GM12874 (cell line): ENCODE data around the gene SNX33.

Experiments used
- TF ChIP-seq, protein P1 (sequence below): IDR thresholded peaks from 2 replicates; pipeline ENCODE4 v1.5.1; 2011; ENCODE audit warnings: low read depth, mild to moderate bottlenecking, control low read depth, low read length, moderate library complexity; ENCODE audit not compliant: insufficient read depth

Gene SNX33, protein sequence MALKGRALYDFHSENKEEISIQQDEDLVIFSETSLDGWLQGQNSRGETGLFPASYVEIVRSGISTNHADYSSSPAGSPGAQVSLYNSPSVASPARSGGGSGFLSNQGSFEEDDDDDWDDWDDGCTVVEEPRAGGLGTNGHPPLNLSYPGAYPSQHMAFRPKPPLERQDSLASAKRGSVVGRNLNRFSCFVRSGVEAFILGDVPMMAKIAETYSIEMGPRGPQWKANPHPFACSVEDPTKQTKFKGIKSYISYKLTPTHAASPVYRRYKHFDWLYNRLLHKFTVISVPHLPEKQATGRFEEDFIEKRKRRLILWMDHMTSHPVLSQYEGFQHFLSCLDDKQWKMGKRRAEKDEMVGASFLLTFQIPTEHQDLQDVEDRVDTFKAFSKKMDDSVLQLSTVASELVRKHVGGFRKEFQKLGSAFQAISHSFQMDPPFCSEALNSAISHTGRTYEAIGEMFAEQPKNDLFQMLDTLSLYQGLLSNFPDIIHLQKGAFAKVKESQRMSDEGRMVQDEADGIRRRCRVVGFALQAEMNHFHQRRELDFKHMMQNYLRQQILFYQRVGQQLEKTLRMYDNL

DNA sequence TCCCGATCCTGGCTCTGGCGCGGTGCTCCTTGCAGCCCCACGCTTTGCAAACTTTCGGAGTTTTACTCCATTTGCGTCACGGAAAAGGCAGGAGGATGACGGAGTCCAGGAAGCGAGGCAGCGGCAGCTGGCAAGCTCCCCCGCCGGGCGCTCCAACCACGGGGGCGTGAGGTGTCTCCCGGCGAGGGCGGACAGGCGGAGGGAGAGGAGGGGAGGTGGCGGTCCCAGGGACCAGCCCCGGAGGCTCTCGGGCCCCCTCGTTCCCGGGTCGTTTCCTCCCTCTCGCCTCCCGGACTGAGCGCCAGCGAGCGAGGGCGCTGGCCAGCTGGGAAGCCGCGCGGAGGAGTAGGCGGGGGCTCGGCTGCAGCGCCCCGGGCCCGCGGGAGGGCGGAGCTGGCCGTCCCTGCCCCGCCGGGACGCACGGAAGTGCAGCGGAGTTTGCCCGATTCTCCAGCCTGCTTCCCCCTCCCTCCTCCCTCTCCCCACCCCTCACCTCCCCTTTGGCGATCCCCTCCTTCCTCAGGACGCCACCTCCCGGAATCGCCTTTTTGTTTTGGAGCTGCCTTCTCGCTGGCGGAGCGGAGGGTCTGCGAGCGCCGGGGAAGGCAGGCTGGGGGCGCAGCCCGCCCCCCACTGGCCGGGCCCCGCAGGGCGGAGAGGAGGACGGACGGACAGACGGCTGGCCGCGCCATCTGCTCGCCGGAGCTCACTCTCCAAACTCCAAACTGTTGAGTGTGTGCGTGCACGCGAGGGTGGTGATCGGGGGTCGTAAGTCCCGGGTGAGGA, at the start of gene SNX33:
Gene SNX33 (plus strand): TSS at position 543 of the 786 bp plus-strand sequence. CDS start 1,191 bp downstream, outside the sequence.
- TF ChIP-seq, protein P1, sequence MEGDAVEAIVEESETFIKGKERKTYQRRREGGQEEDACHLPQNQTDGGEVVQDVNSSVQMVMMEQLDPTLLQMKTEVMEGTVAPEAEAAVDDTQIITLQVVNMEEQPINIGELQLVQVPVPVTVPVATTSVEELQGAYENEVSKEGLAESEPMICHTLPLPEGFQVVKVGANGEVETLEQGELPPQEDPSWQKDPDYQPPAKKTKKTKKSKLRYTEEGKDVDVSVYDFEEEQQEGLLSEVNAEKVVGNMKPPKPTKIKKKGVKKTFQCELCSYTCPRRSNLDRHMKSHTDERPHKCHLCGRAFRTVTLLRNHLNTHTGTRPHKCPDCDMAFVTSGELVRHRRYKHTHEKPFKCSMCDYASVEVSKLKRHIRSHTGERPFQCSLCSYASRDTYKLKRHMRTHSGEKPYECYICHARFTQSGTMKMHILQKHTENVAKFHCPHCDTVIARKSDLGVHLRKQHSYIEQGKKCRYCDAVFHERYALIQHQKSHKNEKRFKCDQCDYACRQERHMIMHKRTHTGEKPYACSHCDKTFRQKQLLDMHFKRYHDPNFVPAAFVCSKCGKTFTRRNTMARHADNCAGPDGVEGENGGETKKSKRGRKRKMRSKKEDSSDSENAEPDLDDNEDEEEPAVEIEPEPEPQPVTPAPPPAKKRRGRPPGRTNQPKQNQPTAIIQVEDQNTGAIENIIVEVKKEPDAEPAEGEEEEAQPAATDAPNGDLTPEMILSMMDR: peak; percentile 76

DNA sequence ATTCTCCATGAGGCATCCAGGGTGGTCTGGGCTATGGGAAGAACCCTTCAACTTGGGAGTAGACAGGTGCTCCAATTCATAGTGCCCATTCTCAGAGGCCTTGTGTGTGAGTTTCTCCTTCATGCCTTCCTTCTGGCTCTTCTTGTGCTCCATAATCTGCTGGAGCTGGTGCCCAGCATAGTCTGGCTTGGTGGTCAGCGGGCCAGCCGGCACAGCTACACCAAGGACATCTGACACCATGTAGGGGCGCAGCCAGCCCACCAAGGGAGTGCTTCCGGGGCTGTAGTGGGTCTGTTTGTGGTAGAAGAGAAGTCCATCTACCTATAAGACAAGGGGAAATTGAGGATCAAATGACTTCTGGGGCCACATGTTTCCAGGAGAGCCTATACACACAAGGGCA, 49.4 kb upstream of the SNX33 start:
- TF ChIP-seq, protein P1: no peak

DNA sequence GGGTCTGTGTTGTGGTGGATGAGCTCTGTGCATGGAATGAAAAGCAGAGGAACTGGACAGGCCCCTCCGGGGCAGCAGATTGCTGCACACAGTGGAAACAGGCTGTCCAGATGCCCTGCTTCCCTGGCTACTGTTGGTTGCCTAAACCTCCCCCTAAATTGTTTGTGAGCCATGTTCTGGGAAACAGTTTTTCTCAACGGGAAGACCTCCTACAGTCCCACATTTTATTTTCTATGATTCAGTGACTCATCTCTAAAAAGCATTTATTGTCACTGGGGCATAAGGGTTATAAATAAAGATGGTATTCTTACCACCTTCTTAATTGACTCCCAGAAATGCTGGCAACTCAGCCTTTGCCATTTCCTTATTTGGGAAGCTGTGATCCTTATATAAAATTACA, 48.3 kb upstream of the SNX33 start:
- TF ChIP-seq, protein P1: no peak

DNA sequence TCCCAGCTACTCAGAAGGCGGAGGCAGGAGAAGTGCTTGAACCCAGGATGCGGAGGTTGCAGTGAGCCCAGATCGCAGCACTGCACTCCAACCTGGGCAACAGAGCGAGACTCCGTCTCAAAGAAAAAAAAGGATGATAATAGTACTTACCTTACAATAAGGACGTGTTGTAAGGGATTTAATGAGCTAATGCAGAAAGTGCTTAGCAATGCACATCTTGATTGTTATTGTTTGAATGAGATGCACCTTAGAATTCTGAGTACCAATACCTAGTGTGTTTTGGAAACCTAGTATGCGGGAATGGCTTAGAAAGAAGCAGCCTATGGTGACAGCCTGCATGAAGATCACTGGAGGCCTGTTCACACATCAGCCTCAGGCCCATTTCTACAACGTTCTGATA, 41.7 kb upstream of the SNX33 start:
- TF ChIP-seq, protein P1: no peak

DNA sequence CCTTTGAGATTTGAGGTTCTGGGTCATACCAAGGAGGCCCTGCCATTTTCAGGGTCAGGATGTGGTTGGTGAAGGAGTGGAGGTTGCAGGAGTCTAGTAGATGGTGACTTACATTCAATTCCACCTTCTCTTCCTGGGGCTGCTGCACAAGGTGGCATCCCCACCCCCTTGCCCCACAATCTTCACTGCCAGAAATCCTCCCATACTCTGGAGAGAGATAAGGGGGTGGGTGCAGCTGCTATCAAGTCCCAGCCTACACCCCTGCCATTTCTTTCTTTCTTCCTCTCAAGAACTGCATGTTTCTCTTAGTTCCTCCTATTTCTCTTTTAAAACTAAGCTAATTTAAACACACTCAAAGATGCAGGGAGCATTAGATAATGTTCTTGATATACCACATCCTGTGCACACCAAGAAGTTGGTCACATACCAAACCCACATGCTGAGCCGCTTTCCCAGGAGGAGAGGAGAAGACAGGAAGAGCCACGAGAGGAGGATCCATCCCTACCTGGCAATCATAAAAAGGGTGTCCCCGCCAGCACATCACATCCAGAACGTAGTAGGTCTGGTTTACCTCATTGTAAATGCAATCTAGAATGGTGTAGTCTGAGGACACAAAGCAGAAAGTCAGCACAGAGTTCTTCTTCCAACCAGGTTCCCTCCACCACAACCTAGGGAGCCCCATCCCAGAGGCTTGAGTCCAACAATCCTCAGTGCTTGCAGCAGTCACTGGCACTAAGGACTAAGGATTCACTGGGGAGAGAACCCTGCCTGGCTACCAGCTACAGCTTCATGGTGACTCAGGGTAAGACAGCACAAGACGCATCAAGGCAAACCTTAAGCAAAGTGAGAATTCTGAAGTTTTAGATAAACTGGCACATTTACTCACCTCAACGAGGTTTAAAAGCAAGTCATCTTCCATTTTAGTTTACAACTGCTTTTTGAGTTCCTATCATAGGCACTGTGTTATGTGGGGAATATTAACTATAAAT, 40.7 kb upstream of the SNX33 start:
- TF ChIP-seq, protein P1: no peak

DNA sequence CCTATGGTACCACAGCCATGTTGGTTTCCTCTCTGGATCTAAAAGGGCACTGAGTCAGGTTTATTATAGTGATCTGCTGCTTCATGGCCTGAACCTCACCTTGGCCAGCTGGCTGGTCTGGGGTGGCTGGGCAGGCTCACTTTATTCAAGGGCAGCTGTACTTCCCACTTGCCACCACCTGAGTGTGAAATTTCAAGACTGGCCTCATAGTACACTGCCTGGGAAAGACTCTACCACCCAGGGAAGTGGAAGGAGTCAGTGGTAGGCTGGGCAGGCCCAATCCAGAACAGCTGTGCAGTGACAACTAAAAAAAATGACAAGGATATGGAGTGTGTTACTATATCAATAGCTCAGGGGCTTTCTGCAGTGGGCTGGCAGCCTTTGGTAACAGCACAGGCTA, 30.9 kb upstream of the SNX33 start:
- TF ChIP-seq, protein P1: no peak
